GM18508 (cell line): ENCODE results near the gene CDH4.

Experiments
- ATAC-seq: cut with Tn5 transposase; IDR thresholded peaks from one replicate; pipeline ENCODE4 v1.9.1; 2021; ENCODE audit warnings: moderate number of reproducible peaks; ENCODE audit not compliant: insufficient read depth, unreplicated experiment

CDH4 gene

DNA sequence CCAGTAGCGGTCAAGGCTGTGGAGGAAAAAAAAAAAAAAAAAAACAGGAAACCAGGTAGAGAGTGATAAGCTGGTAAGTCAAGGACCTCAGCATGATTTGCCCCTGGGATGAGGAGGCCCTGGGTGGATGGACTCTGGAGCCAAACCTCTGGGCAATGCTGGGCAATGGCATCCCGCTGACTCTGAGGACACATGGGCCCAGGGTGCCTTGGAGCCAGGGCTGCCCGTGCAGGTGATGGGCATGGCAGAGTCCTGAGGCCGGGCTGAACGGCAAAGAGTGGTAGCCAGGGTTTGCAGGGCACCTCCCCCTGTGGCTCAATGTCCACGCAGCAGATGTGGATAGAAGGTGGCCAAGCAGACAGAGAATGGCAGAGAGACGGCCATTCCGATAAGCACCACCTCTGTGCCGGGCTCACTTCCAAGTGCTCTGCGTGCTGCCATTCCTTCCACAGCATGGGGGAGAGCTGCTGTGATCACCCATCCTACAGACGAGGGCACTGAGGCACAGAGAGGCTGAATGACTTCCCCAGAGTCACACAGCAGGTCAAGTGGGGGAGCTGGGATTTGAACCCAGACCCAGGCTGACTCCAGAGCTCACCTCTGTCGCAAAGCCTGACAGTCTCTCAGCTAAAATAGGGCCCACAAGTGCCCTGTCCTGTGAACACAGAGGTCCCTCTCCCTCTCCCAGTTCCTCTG, 353.9 kb downstream of the CDH4 start:
- no peak for ATAC-seq

DNA sequence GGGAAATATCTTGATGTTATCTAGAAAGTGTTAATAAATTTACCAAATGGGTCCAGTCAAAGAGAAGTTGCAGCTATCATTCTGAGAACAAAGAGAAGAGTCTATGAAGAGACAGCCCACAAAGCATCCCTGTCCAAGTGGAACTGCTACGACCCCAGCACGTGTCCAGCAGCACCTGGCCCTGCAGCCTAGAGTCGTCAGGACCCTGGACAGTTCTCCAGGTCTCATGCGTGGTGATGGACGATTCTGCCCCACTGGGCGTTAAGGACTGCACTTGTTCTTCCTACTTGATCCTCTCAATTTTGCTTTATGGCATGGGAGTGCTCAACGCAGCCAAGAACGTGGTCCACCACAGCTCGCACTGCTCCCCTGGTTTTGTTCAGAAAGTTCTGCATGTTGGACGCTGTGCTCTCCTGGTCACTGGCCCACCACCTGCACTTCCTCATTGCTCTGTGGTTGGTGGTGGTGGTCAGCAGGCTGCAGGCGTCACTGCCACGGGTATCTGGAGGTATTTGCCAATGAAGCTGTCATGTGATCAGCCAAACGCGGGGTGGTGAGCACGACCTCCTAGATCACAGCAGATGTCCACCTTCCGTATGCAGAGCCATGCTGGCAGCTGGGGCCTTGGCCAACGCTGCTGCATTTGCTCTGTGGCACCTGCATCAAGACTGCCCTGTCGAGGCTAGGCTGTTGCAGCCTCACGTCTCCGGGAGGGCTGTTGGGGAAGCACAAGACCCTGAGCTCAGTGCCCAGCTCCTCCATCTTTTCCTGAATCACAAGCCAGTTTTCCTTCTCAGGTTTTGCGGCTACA, 356.4 kb downstream of the CDH4 start:
- no peak for ATAC-seq

DNA sequence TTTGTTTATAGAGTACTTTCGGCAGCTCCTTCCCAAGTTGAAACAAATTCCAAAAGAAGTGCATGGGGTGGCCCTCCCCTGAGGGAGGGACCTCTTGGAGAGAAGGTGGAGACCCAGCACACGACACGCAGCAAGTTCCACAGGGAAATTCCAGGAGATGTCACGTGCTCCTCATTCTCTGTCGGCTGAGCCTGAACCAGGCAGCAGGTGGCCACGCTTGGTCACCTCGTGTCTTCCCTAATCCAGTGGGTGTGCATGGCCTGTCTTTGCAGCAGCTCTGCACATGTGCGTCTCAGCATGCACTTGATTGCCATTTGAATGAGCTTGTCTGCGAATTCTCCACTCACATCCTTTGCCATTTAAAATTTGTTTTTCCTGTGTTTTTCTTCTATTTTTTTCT, 357.4 kb downstream of the CDH4 start:
- no peak for ATAC-seq

DNA sequence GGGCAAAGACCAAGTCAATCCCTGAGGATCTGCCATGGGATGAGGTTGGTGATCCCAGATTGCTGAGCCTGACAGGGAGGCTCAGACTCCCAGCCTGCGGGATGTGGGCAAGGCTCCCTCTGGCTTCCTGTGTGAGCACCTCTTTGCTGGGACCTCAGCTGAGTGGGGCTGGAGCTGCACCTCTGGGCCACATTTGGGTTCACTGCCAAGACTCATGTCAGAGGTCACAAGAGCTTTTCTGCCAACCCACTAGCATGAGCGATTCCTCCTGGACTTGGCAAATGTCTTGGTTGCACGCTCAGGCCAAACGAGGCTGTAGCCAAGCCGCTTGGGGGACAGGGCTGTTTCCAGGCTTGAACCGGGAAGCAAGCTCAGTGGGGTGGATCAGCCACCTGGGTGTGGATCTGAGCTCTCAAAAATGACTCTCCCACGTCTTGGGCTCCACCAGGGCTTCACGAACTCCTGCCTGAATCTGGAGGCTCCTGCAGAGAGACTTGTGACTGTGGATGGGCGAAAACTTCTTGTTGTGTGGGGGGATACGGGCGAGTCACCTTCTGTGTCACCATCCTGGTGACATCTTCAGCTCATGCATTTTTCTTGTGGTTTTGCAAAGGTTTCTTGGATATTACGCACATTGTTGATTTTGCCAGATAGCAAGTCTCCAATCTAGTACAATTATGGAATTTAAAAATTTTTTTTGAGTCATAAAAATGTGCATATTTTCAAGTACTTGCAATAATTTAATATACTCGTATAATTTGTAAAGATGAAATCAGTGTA, 359.5 kb downstream of the CDH4 start:
- ATAC-seq = no peak

DNA sequence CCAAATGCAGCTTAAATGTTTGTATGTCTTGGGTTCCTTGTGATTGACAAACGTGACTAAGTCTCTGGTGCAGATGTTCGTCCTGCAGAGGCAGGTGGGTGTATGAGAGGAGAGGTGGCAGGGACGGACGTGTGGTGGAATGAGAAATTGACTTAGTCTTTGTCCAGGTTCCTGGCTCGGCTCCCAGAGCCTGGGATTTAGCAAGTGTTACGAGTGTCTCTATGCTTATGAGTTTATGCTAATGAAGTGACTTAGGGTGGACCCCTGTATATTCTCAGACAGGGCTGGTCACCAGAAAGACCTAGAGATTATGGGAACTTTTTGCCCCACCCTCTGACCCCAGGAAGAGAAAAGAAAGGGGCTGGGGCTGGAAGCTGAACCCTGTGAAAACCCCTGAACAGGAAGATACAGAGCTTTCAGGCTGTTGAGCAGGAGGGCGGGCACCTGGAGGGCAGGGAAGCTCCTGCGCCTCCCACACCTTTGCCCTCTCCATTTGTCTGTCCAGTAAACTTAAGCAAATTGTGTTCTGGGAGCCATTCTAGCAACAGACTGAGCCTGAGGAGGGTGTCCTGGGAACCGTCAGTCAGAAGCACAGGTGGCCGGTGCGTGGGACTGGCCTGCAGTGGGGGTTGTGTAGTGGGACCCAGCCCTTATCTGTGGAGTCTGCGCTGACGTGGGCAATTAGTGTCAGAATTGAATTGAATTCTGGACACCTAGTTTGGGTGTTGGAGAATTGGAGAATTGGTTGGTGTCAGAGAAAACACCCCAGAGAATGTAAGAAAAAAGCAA, 362.1 kb downstream of the CDH4 start:
- ATAC-seq = no peak

DNA sequence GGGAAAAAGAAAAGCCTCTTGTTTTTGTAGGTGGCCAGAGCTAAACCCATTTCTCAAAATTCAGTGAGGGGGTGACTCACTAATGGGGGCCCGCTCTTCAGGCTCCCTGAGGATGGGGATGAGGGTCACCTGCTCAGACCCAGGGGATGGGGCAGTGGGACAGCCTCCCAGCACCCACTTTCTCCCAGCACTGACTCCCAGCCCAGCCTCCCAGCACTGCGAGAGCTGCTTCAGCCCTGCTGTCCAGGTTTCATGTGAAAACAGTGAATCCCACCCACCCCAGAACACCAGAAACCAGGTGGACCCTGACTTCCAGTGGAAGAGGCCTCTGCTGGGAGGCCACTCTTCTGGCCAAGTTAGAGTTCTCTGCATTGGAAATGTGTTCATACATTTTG, 362.6 kb downstream of the CDH4 start:
- ATAC-seq = no peak

DNA sequence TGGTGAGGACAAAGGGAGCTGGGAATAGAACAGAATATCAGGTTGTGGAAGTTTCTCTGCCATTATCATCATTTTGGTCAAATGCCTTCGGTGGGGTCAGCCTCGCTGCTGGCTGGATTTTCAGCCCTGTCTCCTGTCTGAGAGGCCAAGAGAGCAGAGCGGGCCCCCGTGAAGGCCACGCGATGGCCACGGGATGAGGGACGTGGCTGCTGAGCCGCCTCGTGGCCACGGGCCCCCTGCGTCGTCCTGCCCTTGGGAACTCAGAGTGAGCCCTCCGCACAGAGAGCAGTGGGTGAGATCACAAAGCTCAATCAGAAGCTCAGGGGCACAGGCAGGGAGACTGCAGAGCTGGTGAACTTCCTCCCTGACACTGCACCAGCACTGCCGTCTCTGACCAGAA, 363.7 kb downstream of the CDH4 start:
- no peak for ATAC-seq

DNA sequence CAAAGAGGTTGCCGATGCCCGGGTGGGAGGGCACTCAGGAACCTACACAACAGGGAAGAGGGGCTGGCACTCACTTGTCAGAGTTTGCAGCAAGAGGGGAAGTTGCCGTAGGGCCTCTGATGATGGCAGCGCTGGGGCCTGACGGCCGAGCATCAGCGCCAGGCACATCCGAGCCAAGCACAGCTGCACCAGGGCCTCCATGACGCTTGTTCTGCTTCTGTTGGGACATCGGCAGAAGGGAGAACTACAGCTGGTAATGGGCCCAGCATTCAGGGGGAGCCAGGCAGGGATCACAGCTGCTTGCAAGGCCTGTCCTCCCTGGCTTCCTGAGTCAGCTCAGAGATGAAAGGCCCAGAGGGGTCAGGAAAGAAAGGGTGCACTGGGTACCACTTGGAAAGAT, 367.7 kb downstream of the CDH4 start:
- no peak for ATAC-seq

DNA sequence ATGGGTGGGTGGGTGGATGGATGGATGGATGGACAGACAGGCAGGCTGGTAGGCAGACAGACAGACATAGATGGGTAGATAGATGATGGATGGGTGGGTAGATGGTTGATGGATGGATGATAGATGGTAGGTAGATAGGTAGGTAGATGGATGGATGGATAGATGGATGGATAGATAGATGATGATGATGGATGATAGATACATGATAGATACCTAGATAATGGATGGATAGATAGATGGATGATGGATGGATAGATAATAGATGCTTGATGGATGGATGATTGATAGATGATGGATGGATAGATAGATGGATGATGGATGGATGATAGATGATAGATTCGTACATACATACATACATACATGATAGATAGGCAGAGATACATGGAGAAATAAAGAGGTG, 368.1 kb downstream of the CDH4 start:
- ATAC-seq = no peak

DNA sequence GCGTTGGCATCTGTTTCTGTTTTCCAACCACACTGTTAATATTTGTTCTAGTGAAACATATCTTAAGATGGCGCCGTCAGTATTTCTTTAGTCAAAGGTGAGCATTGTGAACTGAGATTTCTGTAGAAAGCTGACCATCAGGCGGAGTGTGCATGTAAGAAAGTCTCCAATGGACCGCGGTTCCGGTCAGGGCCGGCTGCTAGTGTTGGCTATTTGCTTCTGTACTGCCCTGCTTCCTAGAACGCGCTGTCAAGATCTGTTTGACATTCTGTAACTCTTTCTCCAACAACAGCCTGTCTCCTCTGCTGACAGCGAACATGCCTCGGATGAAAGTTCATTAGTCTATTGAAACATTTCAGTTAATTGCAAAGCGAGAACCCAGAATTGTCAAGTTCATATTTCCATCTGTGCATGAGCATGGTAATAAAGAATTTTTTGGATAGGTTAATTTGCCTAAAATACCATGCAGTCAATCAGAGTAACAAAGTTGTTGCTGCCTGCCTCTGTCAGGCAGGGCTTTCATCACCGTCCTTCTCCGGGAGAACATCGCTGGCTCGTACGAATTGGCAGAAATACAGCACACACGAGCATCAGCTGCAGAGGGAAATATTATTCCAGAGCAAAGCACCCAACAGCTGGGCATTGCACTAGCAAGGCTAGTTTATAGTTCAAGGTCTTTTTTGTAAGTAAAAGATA, 369.1 kb downstream of the CDH4 start:
- ATAC-seq = no peak

DNA sequence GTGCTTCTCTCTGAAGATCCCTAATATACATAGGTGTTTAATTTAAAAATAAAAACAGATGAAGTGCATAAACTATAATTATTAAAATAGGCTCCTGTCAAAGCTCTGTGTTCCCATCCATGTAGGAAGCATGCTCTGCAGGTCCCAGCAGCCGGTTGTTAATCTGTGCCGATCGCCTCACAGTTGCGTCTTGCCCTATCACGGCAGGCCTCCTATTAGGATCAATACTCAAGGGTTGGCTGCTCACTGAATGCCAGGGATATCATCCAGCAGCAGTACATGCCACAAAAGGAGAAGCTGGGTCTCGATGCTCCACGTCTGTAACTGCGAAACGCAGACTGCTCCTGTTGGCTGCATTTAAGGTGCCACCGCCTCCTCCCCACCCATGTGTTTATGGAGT, 369.8 kb downstream of the CDH4 start:
- no peak for ATAC-seq

DNA sequence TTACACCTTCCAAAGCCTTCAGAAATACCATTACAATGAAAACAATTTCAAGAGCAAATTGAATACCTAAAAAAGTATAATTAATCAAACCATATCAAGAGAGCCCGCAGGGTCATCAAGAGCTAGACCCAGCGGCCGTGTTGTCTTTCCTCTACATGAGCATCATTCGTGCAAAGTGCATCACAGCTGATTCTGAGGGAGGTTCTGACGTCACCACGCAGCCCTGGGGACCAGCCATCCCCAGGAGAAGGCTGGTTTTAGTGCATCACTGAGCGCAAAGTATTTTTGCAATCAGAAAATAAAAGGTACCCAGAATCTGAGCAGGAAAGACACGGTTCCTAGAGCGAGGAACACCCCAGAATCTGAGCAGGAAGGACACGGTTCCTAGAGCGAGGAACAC, 371.4 kb downstream of the CDH4 start:
- no peak for ATAC-seq

DNA sequence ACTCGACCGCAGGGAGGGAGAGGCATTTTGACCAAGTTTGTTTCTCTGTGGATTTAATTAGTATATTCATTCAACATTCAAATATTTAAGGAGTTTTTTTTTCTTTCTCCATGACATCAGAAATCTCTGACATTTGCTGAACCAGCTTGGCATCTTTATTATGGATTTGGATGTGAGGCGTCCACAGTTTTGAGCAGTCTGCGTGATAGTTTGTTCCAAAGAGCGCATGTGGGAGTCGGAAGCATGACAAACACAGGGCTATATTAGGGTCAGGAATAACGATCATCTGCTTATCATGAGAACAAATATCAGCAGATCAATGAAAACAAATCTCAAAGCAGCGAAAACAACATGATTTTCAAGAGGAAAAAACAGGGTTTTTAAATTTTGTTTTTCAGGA, 373.2 kb downstream of the CDH4 start:
- no peak for ATAC-seq

DNA sequence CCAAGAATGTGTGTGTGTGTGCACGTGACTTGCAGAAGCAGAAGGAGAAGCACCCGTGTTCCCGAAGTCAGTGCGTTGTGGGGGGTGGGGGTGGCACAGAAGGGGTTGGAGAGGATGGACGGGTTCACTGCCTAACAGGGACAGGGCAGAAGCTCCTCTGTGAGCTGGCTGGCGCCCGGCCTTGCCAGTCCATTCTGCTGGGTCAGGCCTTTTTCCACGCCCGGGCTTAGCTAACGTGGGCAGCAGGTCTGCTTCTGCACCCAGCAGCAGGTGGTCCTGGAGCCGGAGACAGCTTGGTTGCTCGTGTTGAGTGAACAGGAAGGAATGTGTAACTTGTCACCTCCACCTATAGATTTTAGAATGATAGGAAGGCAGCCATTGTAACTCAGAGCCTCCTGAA, 374.4 kb downstream of the CDH4 start:
- ATAC-seq = no peak

DNA sequence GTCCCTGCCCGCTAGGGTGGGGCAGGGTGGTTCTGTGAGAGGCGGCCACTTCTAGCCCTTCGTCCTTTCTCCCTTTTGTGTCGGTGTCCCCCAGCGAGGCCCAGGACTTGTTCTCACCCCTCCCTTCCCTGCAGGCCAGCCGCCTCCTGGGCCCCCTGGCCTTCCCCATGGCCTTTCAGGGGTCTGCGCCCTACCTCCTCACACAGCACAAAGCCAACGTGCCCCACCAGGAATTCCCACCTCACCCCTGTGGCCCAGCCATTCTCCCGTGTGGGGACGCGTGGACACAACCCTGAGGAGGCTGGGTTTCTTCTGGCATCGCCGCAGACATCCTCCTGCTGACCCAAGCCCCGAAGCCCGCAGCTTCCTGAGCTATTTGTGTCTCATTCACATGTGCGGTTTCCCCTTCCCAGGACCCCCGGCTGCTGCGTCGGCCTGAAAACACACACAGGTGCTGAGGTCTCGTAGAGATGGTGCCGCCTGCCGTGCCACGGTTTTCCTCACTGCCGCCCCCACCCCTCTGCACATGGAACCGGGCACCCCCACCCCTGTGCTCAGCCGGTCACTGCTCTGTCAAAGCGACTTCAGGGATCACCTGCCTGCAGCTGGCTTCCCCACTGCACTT, 375.8 kb downstream of the CDH4 start:
- ATAC-seq = no peak

DNA sequence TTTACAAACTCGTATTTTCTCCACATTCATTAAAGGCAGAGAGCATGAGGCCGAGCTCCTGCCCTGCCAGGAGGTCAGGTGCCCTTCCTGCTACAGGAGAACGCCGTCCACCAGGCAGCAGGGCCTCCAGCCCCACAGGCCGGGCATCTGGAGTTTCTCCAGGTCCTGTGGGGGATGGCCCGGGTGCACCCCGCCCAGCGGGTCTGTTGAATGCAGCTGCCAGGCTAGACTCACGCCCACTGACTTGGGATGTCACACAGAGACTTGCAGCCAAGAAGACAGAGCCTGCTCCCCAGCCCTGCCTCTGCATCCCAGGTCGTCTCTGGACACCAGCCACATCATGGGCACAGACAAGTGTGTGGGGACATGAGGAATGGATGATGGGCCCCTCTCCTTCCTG, 376.4 kb downstream of the CDH4 start:
- no peak for ATAC-seq

DNA sequence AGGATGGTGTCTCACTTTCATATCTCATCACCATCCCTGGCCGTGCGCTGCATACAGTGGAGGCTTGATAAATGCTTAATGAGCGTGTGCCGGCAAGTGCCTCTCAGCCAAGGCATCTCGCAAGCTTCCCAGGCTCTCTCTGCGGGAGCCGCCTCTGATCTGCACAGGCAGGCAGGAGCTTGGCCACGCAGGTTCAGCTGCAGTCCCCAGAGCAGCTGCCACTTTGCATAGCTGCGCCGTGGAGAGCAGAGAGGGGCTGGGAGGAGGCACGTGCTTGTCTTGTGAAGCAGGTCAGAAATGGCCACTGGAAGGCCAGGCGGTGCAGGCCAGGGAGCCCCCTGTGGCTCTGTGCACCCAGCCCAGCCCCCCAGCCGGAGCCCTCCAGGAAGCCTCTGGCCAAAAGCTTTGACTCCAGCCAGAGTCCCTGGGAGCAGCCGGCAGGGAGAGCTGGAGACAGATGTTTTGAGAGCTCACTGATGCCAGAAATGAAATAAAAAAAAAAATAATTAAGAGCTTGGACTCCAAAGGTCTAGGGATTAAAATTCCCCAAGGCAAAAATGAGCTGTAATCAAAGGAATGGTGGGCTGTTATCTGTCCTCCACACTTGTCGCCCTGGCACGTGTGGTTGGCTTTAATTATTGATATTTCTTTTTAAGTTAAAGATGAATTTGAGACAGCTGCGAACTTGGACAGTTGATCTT, 377.0 kb downstream of the CDH4 start:
- no peak for ATAC-seq

DNA sequence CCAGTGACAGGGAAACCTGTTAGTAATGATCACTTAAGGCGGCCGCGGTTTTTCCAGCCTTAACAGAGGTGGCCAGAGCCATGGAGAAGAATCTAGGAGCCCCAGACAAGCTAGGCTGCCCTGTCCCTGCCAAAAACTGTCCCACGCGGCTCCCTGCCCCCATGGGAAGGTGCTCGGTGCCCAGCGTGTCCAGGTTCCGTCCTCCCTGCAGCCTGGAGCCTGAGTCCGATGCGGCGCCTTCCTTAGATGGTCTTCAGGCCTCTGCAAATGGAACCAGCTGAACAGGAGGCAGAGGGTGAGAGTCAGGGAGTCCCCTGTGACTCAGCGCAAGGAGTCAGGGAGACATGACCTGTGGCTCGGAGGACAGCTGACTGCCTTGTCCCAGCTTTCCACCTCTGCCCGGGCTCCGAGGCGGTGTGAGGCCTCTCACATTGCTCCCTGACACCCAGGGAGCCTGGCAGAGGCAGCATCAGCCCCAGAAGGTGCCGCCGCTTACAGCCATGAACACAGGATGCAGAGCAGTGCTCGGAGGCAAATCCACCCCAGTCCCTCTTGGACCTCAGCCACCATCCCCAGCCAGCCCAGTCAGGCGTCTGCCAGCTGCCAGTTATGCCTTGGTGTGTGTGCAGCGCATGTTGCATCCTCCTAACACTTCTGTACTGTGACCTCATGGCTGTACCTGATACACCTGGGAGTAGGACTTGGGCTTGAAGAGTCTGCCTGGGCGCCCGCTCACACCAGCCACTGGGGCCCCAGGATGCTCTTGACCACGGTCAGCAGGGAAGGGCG, 377.7 kb downstream of the CDH4 start:
- no peak for ATAC-seq
